Neuronal stem cell (in vitro differentiated cells): ENCODE measurements around the gene ARSG.

Experiments used
- DNase-seq: peaks from one replicate; pipeline ENCODE4 v3.0.0-alpha.2; 2013; ENCODE audit warnings: low spot score
- H2AFZ ChIP-seq: one replicate; pipeline ENCODE4 v1.6.1; 2013; ENCODE audit warnings: mild to moderate bottlenecking, low read length, inconsistent platforms
- H2AK5ac ChIP-seq: 2 replicates; pipeline ENCODE4 v1.6.1; 2013; ENCODE audit warnings: low read depth, mild to moderate bottlenecking, inconsistent platforms, low read length, moderate library complexity, mixed read lengths
- H2BK120ac ChIP-seq: 2 replicates; pipeline ENCODE4 v1.6.1; 2013; ENCODE audit warnings: low read depth, mild to moderate bottlenecking, inconsistent platforms, low read length, moderate library complexity, mixed read lengths
- H2BK12ac ChIP-seq: one replicate; pipeline ENCODE4 v1.6.1; 2013; ENCODE audit warnings: low read length, inconsistent platforms
- H2BK15ac ChIP-seq: 2 replicates; pipeline ENCODE4 v1.6.1; 2013; ENCODE audit warnings: mild to moderate bottlenecking, low read length, inconsistent platforms, mixed read lengths
- H2BK5ac ChIP-seq: one replicate; pipeline ENCODE4 v1.6.1; 2013; ENCODE audit warnings: inconsistent platforms, mild to moderate bottlenecking, low read length, moderate library complexity
- H3K14ac ChIP-seq: one replicate; pipeline ENCODE4 v1.6.1; 2013; ENCODE audit warnings: low read length, inconsistent platforms
- H3K18ac ChIP-seq: 2 replicates; pipeline ENCODE4 v1.6.1; 2013; ENCODE audit warnings: low read length, inconsistent platforms
- H3K23ac ChIP-seq: 2 replicates; pipeline ENCODE4 v1.6.1; 2013; ENCODE audit warnings: low read depth, mild to moderate bottlenecking, mixed read lengths, low read length, inconsistent platforms; ENCODE audit not compliant: poor library complexity
- H3K27ac ChIP-seq: replicated peaks from 3 replicates; pipeline ENCODE4 v1.5.1; 2013; ENCODE audit warnings: low read length, inconsistent platforms
- H3K27me3 ChIP-seq, 3 experiments: 2 replicates each; pipeline ENCODE4 v1.6.1; 2013; ENCODE audit warnings: low read length in 3 of 3, mild to moderate bottlenecking in 2 of 3, inconsistent platforms in 1 of 3, low read depth in 1 of 3, mixed read lengths in 1 of 3, moderate library complexity in 1 of 3; ENCODE audit not compliant: control insufficient read depth in 3 of 3, insufficient read depth in 3 of 3
- H3K36me3 ChIP-seq, 2 donors: replicated peaks in 1 of 2; 2 replicates each; pipeline ENCODE4 v1.6.1; 2013; ENCODE audit warnings: low read length in 2 of 2; ENCODE audit not compliant: control insufficient read depth in 2 of 2, insufficient read depth in 2 of 2
- H3K4ac ChIP-seq: 2 replicates; pipeline ENCODE4 v1.6.1; 2013; ENCODE audit warnings: inconsistent platforms, mild to moderate bottlenecking, low read length, moderate library complexity
- H3K4me1 ChIP-seq, 2 donors: 1 replicate in 1 of 2; 2 replicates in 1 of 2; pipeline ENCODE4 v1.6.1; 2013; ENCODE audit warnings: low read length in 2 of 2, low read depth in 1 of 2; ENCODE audit not compliant: control insufficient read depth in 2 of 2, insufficient read depth in 1 of 2
- H3K4me2 ChIP-seq: one replicate; pipeline ENCODE4 v1.6.1; 2013; ENCODE audit warnings: mild to moderate bottlenecking, low read length, inconsistent platforms; ENCODE audit not compliant: insufficient read depth, poor library complexity, severe bottlenecking
- H3K4me3 ChIP-seq, 2 donors: 2 replicates each; pipeline ENCODE4 v1.5.1; 2013; ENCODE audit warnings: low read length in 2 of 2, mild to moderate bottlenecking in 2 of 2, inconsistent platforms in 1 of 2, moderate library complexity in 1 of 2
- H3K79me1 ChIP-seq: one replicate; pipeline ENCODE4 v1.6.1; 2013; ENCODE audit warnings: low read depth, mild to moderate bottlenecking, inconsistent platforms, low read length, moderate library complexity
- H3K9ac ChIP-seq: one replicate; pipeline ENCODE4 v1.6.1; 2013; ENCODE audit warnings: mild to moderate bottlenecking, low read depth, low read length, inconsistent platforms; ENCODE audit not compliant: poor library complexity
- H3K9me3 ChIP-seq, 2 donors: replicated peaks in 1 of 2; 2 replicates each; pipeline versions ENCODE3 to v1.6.1; 2013; ENCODE audit warnings: low read length in 2 of 2, mild to moderate bottlenecking in 2 of 2, inconsistent platforms in 1 of 2, low read depth in 1 of 2, mixed read lengths in 1 of 2, moderate library complexity in 1 of 2; ENCODE audit not compliant: control insufficient read depth in 2 of 2, insufficient read depth in 1 of 2
- H4K8ac ChIP-seq: one replicate; pipeline ENCODE4 v1.6.1; 2013; ENCODE audit warnings: low read depth, mild to moderate bottlenecking, inconsistent platforms, low read length, moderate library complexity
- H4K91ac ChIP-seq: one replicate; pipeline ENCODE4 v1.6.1; 2013; ENCODE audit warnings: low read length, low read depth, mild to moderate bottlenecking, inconsistent platforms; ENCODE audit not compliant: poor library complexity
- WGBS, 2 donors: extraction: QIAGEN DNeasy Blood & Tissue Kit; methylation state at CpG; one replicate each; pipeline ENCODE4 v1.1.7; 2013; ENCODE audit warnings: missing lambda C conversion rate in 2 of 2, mixed read lengths in 1 of 2; ENCODE audit not compliant: insufficient read length in 2 of 2, insufficient replicate concordance in 1 of 2; ENCODE audit errors: extremely low coverage in 2 of 2; 5-methylcytosine and 5-hydroxymethylcytosine counted together

ARSG gene

DNA sequence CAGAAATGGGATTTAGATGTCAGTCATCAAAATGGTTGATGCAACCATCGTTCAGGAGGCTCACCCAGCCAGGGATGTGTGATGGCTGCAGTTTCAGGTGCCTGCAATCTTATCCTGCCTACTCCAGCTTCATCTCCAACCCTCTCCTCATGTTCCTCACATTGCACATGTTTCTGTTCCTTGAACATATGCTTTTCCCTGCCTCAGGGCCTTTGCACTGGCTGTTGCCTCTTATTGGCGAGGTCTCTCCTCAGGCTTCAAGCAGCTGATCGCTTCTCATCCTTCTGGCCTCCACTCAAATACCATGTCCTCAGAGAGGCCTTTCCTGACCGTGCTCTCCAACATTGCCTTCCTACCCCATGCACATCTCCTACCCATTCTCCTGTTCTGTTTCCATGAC lies 24.6 kb downstream of the ARSG start:
- no peak overlapping the region for H3K27ac ChIP-seq
- no peak overlapping the region for H3K18ac ChIP-seq
- WGBS, 2 donors = no CpG with 5 or more reads among the region's 4 CpGs
- H3K36me3 ChIP-seq = peaks cover 0 to 6% of the 10 kb centered on the region in 2 donors
- no peak overlapping the region for H2BK120ac ChIP-seq
- H4K8ac ChIP-seq = no peak overlapping the region
- no peak overlapping the region for H3K23ac ChIP-seq
- H3K9ac ChIP-seq = no peak overlapping the region
- DNase-seq = no peak
- no peak overlapping the region for H2BK5ac ChIP-seq
- H3K9me3 ChIP-seq = no peaks in the 10 kb centered on the region
- no peak overlapping the region for H2AFZ ChIP-seq
- H2BK15ac ChIP-seq = no peak overlapping the region
- H3K4me1 ChIP-seq = peaks cover 5 to 26% of the 10 kb centered on the region in 2 donors
- no peaks in the 10 kb centered on the region for H3K79me1 ChIP-seq
- H3K4me3 ChIP-seq = no peak overlapping the region
- no peak overlapping the region for H2BK12ac ChIP-seq
- no peak overlapping the region for H3K4me2 ChIP-seq
- no peak overlapping the region for H3K14ac ChIP-seq
- H3K4ac ChIP-seq = no peak overlapping the region
- no peak overlapping the region for H2AK5ac ChIP-seq
- no peak overlapping the region for H4K91ac ChIP-seq
- no peaks in the 10 kb centered on the region for H3K27me3 ChIP-seq

GRCh38 chr17:68317458-68317857 lies 26.2 kb downstream of the ARSG start:
- Histone ChIP-seq H3K9ac (no peak overlapping the region), H2AK5ac (no peak overlapping the region), H3K36me3 (no peaks in the 10 kb centered on the region), H3K27ac (no peak overlapping the region), H4K91ac (no peak overlapping the region), H3K4me1 (peaks cover 4 to 21% of the 10 kb centered on the region in 2 donors), H3K18ac (no peak overlapping the region), H2BK12ac (no peak overlapping the region), H3K4me2 (no peak overlapping the region), H3K79me1 (no peaks in the 10 kb centered on the region), H3K27me3 (no peaks in the 10 kb centered on the region), H2BK15ac (no peak overlapping the region), H2AFZ (no peak overlapping the region), H3K4ac (no peak overlapping the region), H4K8ac (no peak overlapping the region), H3K14ac (no peak overlapping the region), H2BK5ac (no peak overlapping the region), H3K23ac (no peak overlapping the region), H3K4me3 (no peak overlapping the region), H3K9me3 (no peaks in the 10 kb centered on the region), H2BK120ac (no peak overlapping the region)
- WGBS, 2 donors = no CpG with 5 or more reads among the region's 6 CpGs
- no peak for DNase-seq

DNA sequence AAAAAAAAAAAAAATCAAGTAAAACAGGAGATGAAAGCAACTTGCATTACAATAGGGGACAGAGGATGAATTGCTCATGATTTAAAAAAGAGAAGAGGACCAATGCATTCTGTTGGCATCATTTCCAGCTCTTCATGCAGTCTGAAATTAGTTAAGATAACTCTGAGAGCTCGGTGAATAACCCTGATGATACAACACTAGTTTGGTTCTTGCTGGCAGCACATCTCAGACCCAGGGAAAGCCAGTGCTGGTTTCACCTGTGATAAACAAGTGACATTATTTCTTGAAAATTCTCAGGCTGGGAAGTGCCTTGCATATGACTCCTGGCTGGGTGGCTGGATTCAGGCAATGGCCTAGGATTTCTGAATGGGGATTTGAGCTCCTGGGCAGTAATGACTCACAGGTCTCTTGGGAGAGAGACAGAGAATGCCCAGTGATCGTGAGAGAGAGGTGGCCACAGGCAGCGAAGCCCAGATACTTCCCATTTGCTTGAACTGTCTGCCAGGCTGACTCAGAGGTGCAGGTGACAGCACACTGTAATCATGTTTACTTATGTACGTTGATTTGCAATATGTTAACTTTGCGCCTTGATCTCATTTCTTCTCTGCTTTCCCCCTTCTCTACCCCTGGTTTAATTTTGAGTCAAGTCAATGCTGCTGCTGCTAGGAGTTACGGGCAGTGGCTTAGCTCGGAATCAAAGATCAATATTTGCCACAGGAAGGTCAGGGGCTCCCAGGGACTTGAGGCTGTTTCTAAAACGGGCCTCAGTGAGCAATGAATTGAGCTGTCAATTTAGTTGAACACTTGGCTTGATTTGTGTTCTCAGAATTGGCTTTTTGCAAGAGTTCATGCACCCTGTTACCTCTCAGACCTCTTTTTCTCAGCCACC lies 27.1 kb downstream of the ARSG start:
- Histone ChIP-seq H2BK15ac (no peak overlapping the region), H3K27ac (no peak overlapping the region), H2BK12ac (no peak overlapping the region), H3K4me3 (no peak overlapping the region), H3K79me1 (no peaks in the 10 kb centered on the region), H3K36me3 (no peaks in the 10 kb centered on the region), H3K9me3 (no peaks in the 10 kb centered on the region), H2AK5ac (no peak overlapping the region), H2BK120ac (no peak overlapping the region), H2BK5ac (no peak overlapping the region), H4K91ac (no peak overlapping the region), H3K23ac (no peak overlapping the region), H3K4ac (no peak overlapping the region), H3K9ac (no peak overlapping the region), H2AFZ (no peak overlapping the region), H3K4me2 (no peak overlapping the region), H4K8ac (no peak overlapping the region), H3K27me3 (no peaks in the 10 kb centered on the region), H3K18ac (no peak overlapping the region), H3K4me1 (peaks cover 2 to 16% of the 10 kb centered on the region in 2 donors), H3K14ac (no peak overlapping the region)
- no CpG with 5 or more reads among the region's 8 CpGs for WGBS, 2 donors
- no peak for DNase-seq

DNA sequence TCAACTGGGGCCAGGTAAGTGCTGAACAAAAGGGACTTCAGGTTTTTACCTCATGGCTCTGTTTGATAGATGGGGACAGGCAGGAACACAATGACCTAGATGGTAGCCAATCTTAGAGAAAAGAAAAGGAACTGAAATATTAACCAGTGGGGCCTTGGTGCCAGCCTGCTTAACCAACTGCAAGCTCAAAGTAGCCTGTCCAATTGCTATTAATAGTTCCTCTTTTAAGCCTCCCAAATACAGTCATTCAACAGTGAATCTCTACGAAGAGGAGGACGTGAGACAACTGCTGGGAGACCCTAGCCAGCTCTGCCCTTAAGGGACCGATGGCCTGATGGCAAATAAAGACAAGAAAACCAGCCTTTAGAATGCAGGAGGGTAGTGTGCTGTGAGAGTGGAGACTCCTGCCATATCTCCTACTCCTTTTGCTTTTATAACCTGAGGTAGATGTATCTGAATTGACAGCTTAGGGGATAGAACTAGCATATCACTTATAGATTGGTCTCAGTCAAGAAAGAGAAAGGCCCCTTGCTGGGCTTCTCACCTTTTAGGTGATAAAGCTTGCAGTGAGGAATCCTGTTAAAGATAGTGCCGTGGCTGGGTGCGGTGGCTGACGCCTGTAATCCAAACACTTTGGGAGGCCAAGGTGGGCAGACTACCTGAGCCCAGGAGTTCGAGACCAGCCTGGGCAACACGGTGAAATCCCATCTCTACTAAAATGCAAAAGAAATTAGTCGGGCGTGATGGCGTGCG lies 28.3 kb downstream of the ARSG start:
- H3K27ac ChIP-seq = no peak overlapping the region
- no peak overlapping the region for H4K91ac ChIP-seq
- DNase-seq = no peak
- no peak overlapping the region for H3K4me3 ChIP-seq
- no peak overlapping the region for H3K14ac ChIP-seq
- no peaks in the 10 kb centered on the region for H3K27me3 ChIP-seq
- WGBS, 2 donors = no CpG with 5 or more reads among the region's 12 CpGs
- H2AFZ ChIP-seq = no peak overlapping the region
- H3K4me2 ChIP-seq = no peak overlapping the region
- H3K23ac ChIP-seq = no peak overlapping the region
- no peak overlapping the region for H3K4ac ChIP-seq
- H2BK12ac ChIP-seq = no peak overlapping the region
- no peak overlapping the region for H3K18ac ChIP-seq
- no peaks in the 10 kb centered on the region for H3K36me3 ChIP-seq
- H2BK5ac ChIP-seq = no peak overlapping the region
- H3K4me1 ChIP-seq = peaks cover 2 to 15% of the 10 kb centered on the region in 2 donors
- H3K9me3 ChIP-seq = peaks cover 4 to 6% of the 10 kb centered on the region in 2 donors
- no peak overlapping the region for H4K8ac ChIP-seq
- H3K79me1 ChIP-seq = no peaks in the 10 kb centered on the region
- no peak overlapping the region for H2BK15ac ChIP-seq
- H3K9ac ChIP-seq = no peak overlapping the region
- no peak overlapping the region for H2BK120ac ChIP-seq
- H2AK5ac ChIP-seq = no peak overlapping the region
